NCI-H2171 (cell line): ENCODE measurements around the gene CCL16.
"Not testable (repeated sequence)": the region's sequence is repeated elsewhere in the genome, so short reads cannot be mapped to it uniquely, and the experiment has no call there.

Source experiments
- DNase-seq: peaks from one replicate; lab custom pipeline; 2025; lab: John Stamatoyannopoulos, UW

Gene CCL16, protein sequence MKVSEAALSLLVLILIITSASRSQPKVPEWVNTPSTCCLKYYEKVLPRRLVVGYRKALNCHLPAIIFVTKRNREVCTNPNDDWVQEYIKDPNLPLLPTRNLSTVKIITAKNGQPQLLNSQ

DNA sequence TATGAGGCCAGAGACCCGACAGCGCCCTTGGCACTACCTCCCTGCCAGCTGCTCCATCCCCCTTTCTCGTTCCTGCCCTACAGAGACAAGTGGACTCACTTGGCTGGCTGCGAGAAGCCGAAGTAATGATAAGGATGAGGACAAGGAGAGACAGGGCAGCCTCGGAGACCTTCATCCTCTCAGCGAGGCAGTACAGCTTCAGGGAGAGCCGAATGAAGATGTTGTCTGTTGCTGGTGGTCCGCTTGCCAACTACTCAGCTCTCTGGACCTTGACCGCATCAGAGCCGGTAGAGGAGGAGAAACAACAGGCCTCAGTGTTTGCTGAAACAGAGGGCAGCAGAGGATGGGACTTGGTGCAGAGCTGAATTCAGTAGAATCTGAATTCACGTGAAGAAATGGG lies at the start of gene CCL16:
Gene CCL16, minus strand, starts transcription at position 252 of the 400 bp plus-strand sequence. Its CDS starts 77 bp downstream, at position 175.
- DNase-seq = no peak

DNA sequence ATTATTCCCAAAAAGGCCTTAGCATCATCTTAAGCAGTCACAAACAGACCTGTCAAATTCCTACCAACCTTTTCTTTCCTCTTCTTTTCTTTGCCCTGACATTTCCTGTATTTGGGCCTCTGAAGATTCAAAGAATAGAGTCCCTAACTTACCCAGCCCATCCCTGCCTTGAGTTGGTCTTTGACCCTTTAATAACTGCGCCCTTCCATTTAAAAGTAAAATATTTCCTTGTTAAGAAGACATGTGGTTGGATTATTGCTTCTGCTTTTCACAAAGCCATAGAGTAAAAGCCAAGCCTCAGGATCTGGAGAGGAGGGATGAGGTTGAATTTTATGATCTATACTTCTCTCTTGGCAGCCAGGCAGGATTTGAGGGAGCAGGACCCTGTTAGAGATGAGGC lies 49.7 kb upstream of the CCL16 start:
- no peak for DNase-seq

DNA sequence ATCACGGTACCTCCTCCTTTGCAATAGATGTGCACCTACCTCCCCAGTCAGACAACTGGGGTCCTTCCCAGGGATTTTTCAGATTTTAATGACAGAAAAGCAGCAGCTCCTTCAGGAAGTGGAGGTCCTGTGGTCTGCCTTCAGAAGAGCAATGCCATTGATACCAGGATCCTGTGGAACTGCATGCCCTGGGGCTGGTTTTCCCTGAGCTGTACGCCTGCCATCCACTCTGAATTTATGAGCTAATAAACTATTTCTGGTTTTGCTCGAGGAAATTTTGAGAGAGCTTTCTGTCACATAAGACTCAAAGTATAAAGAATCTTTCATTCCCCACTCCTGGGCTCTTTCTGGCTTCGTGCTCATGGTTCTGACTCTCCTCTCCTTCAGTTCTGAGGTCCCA lies 46.5 kb upstream of the CCL16 start:
- DNase-seq = no peak

DNA sequence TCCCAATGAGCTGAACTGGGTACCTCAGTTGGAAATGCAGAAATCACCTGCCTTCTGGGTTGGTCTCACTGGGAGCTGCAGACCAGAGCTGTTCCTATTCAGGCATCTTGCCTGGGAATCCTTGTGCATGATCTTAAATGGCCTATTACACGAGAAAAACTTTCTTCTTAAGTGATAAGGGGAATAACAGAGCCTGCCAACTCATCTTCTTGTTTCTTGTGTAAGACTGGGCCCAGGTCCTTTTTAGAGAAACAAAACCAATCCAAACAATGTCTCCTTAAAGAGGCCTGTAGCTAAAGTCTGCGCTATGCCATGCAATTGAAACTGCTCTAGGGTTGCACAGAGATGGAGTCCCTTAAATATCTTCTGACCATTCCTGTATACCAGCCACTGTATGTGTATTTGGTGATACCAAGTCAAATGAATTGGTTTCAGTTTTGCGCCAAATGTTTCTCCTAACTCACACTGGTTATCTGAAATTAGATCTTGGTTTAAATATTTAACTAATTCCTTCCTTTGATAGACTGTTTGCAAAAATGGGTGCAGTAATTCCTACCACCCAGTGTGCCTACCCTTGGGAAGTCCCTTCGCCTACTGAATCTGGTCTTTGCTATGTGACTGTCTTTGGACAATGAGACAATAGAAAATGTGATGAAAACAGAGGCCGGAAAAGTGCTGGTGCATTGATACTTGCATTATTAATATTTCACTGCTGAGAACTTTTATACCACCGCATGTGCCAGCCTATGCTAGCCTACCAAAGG lies 43.0 kb upstream of the CCL16 start:
- DNase-seq = no peak

DNA sequence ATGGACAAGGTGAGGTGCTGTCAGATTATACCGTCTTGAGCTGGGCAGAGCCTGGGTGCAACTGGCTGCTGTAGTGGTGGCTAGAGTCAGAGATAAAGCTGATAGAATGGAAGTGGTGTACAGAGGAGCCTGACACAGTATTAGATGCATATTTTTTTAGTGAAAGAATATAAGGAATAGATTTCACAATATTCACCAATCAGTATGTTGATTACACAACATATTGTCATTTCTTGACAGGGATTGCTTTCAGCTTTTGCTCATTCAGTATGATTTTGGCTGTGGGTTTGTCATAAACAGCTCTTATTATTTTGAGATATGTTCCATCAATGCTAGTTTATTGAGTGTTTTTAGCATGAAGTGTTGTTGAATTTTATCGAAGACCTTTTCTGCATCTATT lies 38.1 kb upstream of the CCL16 start:
- DNase-seq = no peak

DNA sequence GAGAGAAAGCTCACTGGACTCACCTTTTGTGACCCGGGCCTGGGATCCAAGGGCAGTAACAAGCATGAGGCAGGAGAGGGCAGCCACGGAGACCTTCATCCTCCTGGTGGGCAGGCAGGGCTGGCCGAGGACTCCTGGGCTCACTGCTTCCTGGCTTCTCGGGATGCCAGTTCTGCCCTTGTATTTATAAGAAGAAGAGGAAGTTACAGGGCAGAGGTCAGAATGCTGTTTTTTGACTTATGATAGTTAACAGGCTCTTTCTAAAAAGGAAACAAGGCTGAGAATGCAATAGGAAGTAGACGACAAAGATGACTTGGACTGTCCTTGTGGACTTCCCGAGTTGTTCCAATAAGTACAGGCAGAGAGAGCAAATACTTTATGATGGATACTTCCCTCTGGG lies 36.5 kb upstream of the CCL16 start, which contains the start of gene CCL23:
Gene CCL23, minus strand, starts transcription at position 174 of the 400 bp plus-strand sequence. Its CDS starts 75 bp downstream, at position 99.
- DNase-seq = no peak

DNA sequence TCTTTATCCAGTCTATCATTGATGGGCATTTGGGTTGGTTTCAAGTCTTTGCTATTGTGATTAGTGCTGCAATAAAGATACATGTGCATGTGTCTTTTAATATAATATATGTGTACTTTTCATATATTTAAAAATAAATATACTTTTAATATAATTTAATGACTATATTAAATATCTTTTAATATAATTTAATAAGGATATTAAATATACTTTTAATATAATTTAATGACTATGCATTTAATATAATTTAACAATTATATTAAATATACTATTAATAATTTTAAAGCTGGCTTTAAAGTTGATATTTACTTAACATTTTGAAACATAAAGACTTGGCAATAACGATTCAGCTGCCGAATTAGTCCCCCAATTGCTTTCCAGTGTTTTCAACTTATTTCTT lies 35.3 kb upstream of the CCL16 start:
- no peak for DNase-seq

DNA sequence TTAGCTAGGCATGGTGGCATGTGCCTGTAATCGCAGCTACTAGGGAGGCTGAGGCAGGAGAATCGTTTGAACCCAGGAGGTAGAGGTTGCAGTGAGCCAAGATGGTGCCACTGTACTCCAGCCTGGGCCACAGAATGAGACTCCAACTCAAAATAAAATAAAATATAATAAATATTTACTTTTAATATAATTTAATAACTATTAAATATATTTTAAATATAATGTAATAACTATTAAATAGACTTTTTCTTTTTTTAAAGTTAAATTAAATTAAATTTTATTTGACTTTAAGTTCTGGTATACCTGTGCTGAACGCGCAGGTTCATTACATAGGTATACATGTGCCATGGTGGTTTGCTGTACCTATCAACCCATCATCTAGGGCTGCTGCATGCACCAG lies 34.6 kb upstream of the CCL16 start:
- not testable (repeated sequence) for DNase-seq

DNA sequence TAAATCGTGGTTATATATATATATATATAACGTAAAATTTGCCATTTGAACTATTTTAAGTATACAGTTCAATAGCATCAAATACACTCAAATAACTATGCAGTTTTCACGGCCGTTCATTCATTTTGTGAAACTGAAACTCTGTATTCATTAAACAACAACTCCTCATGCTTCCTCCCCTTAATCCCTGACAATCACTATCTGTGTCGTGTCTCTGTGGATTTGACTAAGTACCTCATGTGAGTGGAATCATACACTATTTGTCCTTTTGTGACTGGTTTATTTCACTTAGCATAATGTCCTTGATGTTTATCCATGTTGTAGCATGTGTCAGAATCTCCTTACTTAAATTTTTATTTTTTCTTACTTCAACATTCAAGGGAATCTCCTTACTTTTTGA lies 33.6 kb upstream of the CCL16 start:
- no peak for DNase-seq

DNA sequence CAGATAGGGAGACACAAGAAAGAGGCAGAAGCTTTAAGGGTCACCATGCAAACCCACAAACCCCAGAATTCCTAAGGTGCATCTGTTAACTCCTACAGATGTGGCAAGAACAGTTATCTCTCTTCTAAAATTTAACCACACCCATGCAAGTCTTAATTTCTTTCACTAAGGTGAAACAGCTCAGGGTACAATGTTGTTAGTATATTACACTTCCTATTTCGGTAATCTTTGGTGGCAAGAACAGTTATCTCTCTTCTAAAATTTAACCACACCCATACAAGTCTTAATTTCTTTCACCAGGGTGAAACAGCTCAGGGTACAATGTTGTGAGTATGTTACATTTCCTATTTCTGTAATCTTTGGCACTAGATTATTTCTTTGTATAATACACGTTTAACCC lies 29.9 kb upstream of the CCL16 start:
- DNase-seq = no peak

DNA sequence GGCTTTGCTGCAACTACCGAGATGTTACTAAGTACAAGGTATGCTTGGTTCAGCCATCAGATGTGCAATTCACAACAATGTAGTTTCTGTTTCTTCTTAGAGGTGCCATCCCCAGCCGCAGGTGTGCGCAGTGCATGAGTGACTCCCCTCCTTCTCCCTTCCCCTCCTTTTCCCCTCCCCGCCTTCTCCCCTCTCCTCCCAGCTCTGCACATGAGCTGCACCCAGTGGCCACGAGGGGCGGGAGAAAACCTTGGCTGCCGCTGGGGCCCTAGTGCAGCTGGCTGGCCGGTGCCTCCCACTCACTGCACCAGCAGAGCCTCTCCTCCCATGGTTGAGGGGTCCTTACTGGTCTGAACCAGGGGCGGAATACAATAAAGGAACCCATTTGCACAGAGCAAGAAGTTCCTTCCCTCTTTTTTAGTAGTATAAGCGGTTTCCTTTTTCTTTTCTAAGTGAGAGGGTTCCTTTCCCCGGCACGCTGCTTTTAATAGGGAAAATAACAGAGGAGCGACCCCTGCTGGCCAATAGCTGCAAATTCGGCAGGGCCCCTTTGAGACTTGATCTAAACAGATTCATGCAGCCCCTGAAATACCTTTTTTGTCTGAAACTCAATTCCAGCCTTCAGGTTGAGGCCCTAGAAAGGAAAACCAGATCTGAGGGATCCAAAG lies 27.8 kb upstream of the CCL16 start:
- DNase-seq = no peak

DNA sequence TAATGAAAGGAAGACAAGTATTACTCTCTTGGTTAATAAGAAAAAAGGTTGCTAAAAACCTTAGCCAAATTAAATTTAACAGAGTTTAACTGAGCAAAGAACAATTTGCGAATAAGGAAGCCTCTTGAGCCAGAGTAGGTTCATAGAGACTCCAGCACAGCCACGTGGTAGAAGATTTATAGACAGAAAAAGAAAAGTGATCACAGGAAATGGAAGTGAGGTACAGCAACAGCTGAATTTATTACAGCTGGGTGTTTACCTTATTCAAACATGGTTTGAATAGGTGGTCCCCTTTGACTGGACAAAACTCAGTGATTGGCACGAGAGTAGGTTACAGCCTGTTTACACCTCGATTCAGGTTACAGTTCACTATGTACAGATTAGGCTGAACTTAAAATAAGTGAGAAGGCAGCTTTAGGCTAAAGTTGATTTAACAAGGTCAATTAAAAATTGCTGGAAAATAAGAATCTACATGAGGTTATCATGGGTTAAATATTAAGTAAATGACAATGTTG lies 23.4 kb upstream of the CCL16 start:
- DNase-seq = no peak

DNA sequence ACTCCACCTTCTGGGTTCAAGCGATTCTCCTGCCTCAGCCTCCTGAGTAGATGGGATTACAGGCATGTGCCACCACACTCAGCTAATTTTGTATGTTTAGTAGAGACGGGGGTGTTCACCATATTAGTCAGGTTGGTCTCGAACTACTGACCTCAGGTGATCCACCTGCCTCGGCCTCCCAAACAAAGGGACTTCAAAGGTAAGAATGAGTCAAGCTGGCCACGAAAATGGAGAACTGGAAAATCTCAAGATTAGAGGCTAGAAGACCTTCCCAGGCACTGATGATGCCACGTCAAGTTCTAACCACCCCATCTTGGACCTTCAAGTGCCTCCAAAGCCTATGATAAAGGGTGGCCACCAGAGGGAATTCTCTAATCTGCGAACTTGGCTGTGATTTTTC lies 21.3 kb upstream of the CCL16 start:
- no peak for DNase-seq

DNA sequence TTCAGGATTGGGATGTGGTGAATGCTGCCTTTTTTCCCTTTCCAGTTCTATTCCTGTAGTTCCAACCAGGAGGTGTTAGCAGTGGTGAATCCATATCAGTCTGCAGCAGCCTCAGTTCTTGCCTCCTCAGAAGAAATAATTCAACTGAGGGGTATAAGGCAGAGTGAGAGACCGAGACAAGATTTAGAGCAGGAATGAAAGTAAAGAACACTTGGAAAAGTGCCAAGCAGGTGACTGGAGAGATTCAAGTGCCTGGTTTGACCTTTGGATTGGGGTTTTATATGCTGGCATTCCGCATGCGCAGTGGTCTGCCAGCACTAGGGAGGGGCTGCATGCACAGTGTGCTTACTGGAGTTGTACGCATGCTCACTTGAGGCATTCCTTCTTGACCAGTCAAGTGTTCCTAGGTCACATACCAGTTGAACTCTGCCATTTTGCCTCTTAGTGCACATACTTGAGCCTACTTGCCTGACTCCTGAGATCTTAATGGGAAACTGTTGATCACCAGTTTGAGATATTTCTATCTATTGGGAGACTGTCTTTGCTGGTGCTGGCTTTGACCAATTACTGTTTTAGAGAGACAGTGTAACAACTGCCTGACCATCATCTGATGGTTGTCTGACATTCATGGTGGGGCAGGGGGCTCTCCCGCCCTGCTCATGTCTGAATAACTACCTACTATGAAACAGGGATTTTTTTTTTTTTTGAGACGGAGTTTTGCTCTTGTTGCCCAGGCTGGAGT lies 20.7 kb upstream of the CCL16 start:
- DNase-seq = no peak

DNA sequence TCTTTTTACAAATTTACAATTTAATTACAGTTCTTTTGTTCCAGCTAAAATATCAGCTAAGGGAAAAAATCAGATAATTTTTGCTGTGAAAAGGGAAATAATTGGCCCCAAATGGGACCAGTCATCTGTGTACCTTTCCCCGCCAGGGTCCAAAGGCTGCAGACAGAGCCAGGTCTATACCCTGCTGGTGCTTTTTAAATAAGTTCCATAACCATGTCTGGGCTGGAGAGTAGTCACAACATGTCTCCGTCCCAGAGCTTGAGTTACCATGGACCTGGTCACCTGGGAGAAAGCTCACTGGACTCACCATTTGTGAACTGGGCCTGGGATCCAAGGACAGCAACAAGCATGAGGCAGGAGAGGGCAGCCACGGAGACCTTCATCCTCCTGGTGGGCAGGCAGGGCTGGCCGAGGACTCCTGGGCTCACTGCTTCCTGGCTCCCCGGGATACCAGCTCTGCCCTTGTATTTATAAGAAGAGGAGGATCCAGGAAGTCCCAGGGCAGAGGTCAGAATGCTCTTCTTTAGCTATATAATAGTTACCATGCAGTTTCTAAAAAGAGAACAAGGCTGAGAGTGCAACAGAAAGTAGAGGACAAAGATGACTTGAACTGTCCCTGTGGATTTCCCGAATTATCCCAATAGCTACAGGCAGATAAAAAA lies 19.9 kb upstream of the CCL16 start, which contains the start of gene CCL15:
Gene CCL15, minus strand, starts transcription at position 444 of the 662 bp plus-strand sequence. Its CDS starts 61 bp downstream, at position 383.
- DNase-seq = no peak

DNA sequence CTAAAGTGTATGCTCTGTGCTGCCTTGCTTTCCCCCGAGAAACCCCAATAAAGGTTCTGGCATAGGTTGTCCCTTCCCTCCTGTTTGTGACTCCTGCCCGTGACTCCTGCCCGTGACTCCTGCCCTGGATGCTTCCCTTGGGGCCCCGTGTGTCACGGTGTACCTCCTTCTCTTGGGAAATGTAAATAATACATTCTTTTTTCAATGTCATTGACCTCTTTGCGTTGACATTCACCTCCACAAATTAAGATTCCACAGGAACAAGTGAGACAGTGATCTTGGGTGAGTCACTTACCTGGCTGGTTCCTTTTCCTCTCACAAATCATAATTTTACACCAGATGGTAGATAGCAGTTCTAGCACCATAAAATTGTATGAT lies 19.4 kb upstream of the CCL16 start:
- DNase-seq = no peak

DNA sequence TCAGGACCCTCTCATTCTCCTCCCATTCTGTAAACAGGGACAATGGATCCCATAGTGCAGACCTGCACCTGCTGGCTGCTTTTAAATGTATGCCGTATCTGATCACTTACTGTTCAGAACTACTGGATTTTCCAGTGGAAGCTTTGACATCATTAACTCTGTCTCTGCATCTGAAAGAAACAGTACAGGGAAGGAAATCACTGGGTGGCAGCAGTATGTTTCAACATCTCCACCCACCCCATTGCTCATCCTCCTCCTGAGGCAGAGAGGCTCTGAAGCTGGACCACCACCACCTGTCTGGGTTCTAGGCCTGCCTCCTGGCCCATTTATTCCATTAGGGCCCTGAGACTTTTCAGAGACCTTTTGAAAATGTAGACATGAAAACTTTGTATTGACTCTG lies 17.5 kb upstream of the CCL16 start:
- no peak for DNase-seq

DNA sequence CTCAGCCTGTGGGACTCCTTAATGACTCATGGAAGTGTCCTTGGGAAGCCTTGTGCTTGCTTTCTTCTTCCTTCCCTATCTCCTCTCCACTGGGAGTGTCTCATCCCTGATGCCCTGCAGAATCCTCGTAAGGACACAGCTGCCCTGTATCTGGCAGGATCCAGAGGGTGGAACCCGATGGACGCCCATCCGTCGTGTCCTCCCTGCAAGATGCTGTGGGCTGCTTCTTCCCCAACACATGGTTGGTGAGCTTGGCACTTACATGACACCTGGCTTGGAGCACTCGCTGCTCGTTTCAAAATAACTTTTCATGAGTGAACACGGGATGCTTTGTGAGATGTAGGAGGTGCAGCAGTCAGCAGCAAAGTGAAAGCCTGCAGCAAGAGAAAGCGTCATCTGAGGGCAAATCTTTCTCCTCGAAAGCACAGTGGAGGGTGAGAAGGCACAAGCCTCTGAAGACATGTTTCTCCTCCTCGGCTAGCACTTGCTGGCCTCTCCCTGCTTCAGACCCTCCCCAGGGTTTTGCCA lies 16.8 kb upstream of the CCL16 start:
- no peak for DNase-seq

DNA sequence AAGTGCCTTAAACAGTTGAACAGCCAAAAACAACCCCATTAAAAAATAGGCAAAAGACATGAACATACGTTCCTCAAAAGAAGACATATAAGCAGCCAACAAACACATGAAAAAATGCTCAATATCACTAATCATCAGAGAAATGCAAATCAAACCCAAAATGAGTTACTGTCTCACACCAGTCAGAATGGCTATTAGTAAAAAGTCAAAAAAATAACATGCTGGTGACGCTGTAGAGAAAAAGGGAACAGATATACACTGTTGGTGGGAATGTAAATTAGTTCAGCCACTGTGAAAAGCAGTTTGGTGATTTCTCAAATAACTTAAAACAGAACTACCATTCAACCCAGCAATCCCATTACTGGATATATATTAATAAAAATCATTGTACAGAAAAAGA lies 14.0 kb upstream of the CCL16 start:
- DNase-seq = not testable (repeated sequence)

DNA sequence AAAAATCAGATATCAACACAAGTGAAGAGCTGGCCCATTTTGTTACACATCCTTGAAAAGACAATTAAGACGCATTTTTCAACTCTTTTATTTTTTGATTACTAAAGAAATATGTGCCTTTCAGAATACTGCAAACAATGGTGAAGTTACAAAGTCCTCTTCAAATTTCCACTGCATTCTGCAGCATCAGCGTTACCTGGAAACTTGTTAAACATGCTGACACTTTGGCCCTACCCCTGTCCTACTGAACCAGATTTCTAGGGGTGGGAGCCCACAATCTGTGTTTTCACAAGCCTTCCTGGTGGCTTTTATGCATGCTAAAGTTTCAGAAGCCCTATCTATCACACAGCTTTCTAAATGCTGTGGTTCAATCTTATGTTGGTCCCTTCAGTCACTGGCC lies 9.8 kb upstream of the CCL16 start:
- no peak for DNase-seq

DNA sequence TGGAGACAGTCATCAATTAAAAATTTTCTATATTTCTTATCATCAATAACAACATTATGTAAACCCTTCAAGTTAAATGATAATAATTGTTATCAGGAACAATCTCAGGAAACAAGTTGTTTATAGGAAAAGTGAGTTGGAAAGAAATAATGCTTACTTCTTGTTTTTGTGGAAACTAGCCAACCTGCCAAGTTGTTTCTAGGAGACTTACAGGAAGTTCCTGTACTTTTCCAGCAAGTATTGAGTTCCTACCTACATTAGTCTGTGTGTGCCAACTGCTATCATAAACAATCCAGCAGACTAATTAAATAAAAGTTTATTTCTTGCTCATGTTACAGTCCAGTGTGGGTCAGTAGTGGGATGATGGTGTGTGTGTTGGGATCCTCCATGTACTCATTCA lies 6.9 kb upstream of the CCL16 start:
- DNase-seq = no peak

DNA sequence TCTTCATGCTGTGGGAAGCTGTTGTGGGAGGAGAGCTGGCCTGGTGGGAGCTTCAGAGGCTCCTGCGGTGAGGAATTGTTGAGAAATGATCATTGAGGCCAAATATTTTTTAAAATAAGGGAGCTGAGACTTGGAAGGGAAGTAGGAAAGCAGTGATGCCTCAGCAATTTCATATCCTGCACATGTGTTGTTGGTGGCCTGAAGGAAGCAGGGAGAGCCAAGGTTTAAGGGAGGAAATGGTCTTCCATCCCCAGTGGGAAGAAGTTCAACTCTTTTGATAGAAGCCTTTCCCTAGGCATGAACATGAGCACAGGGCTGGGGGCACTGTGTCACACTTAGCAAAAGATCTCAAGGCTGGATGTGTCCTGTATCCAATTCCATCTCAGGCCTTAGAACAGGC lies 5.3 kb upstream of the CCL16 start, which contains the start of gene CCL14:
Gene CCL14, minus strand, starts transcription at position 87 of the 400 bp plus-strand sequence. Its CDS starts 80 bp downstream, at position 7.
- no peak for DNase-seq
